Astrocyte (in vitro differentiated cells and primary cell): ENCODE data around the gene PVALEF.

Source experiments
- CTCF ChIP-seq: IDR thresholded peaks from 2 replicates; pipeline ENCODE4 v1.5.1; 2011; ENCODE audit warnings: low read depth, mild to moderate bottlenecking, inconsistent platforms, low read length, moderate library complexity; ENCODE audit not compliant: insufficient read depth
- EZH2 ChIP-seq: IDR thresholded peaks from 2 replicates; pipeline ENCODE4 v1.6.1; 2012; ENCODE audit warnings: mild to moderate bottlenecking, low read length, inconsistent platforms; ENCODE audit not compliant: insufficient read depth

DNA sequence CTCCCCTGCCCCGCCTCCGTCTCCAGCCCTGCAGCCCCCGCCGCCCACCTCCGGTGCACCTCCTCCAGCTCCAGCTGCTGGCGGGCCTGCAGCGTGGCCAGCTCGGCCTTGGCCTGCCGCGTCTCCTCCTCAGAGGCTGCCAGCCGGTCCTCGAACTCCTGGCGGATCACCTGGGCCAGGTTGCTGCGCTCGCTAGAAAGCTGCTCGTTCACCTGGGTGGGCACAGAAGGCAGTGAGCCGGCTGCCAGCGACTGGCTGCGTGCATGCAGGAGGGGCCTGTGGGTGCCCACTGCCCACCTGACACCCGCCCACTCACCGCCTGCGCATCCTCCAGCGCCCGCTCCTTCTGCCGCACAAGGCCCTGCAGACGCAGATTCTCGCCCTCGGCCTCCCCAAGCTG, 25.3 kb downstream of the PVALEF start:
- no peak for TF ChIP-seq CTCF
- TF ChIP-seq EZH2: no peak
